Hepatocyte (in vitro differentiated cells): ENCODE data around the gene AGAP3.

Experiments
- CTCF ChIP-seq: fragments of 200-600 bp; sonication (generic); IDR thresholded peaks from 2 replicates; pipeline ENCODE4 v1.5.1; 2016; ENCODE audit warnings: antibody characterized with exemption, mild to moderate bottlenecking; ENCODE audit not compliant: poor library complexity
- EZH2 ChIP-seq: fragments of 200-600 bp; sonication (generic); IDR thresholded peaks from 2 replicates; pipeline ENCODE4 v1.6.1; 2016; ENCODE audit warnings: antibody characterized with exemption, mild to moderate bottlenecking, borderline replicate concordance
- EZH2phosphoT487 ChIP-seq: fragments of 200-600 bp; sonication (generic); IDR thresholded peaks from one replicate; pipeline ENCODE4 v1.6.1; 2018; ENCODE audit warnings: antibody characterized with exemption, mild to moderate bottlenecking, low read depth, moderate library complexity; ENCODE audit not compliant: unreplicated experiment, severe bottlenecking

- TF ChIP-seq CTCF (no peak), EZH2 (no peak), EZH2phosphoT487 (no peak)
Observed at GRCh38 chr7:151181011-151181431, 94.7 kb downstream of the AGAP3 start.
